Mucosa of rectum (tissue), 2 donors: Measurements from ENCODE around the gene SCEL.

Source experiments
- H3K27ac ChIP-seq, 2 donors: one replicate each; pipeline ENCODE4 v1.7.0; 2013; ENCODE audit warnings: inconsistent platforms in 2 of 2, low read depth in 2 of 2, low read length in 2 of 2
- H3K27me3 ChIP-seq, 2 donors: one replicate each; pipeline ENCODE4 v1.7.0; 2013; ENCODE audit warnings: low read length in 2 of 2; ENCODE audit not compliant: control insufficient read depth in 2 of 2, insufficient read depth in 2 of 2
- H3K36me3 ChIP-seq, 2 donors: one replicate each; pipeline ENCODE4 v1.7.0; 2013; ENCODE audit warnings: low read length in 2 of 2; ENCODE audit not compliant: control insufficient read depth in 2 of 2, insufficient read depth in 2 of 2
- H3K4me1 ChIP-seq, 2 donors: one replicate each; pipeline ENCODE4 v1.7.0; 2013; ENCODE audit warnings: low read length in 2 of 2, mild to moderate bottlenecking in 1 of 2; ENCODE audit not compliant: control insufficient read depth in 2 of 2, insufficient read depth in 2 of 2
- H3K4me3 ChIP-seq, 2 donors: one replicate each; pipeline ENCODE4 v1.7.0; 2013; ENCODE audit warnings: low read length in 2 of 2
- H3K9ac ChIP-seq, 2 donors: one replicate each; pipeline ENCODE4 v1.7.0; 2013; ENCODE audit warnings: low read length in 2 of 2, low read depth in 1 of 2, mild to moderate bottlenecking in 1 of 2
- H3K9me3 ChIP-seq, 2 donors: one replicate each; pipeline ENCODE4 v1.7.0; 2013; ENCODE audit warnings: low read length in 2 of 2; ENCODE audit not compliant: control insufficient read depth in 2 of 2
- donor health status: healthy.
- donor health status: Normal muscosa, but diverticular disease.

SCEL gene

DNA sequence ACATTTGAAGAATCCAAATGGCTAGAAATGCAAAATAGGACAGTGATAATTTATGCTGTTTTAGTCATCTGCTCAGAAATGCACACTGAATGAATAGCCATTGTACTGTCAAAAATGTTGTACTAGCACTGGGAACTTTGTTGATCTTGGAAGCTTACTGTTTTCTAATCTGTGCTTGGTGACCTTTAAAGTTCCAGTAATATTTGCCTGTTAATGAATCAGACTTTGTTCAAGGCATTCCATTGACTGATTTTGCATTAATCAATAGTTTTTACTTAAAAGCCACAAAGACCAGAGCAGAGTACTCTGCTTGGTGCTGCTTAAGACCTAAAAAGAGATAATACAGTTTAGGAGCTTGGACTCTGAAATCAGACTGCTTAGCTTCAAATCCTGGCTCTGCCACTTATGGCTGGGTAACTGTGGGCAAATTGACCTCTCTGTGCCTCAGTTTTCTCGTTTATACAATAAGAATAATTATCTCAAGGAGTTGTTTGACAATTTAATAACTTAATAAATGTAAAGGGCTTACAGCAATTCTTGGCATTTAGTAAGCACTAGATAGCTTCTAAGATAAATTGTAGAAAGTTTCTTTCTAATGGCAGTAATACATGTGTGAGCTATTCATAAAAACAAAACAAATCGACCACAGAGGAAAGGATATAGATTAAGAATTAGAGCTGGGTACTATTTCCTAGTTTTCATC is 157.4 kb downstream of the SCEL start:
- Histone ChIP-seq H3K9ac (no peak overlapping the region), H3K27ac (no peak overlapping the region), H3K4me3 (no peak overlapping the region), H3K27me3 (peaks cover 4 to 20% of the 10 kb centered on the region in 2 donors), H3K36me3 (no peaks in the 10 kb centered on the region), H3K9me3 (no peaks in the 10 kb centered on the region), H3K4me1 (peaks cover 0 to 3% of the 10 kb centered on the region in 2 donors)

DNA sequence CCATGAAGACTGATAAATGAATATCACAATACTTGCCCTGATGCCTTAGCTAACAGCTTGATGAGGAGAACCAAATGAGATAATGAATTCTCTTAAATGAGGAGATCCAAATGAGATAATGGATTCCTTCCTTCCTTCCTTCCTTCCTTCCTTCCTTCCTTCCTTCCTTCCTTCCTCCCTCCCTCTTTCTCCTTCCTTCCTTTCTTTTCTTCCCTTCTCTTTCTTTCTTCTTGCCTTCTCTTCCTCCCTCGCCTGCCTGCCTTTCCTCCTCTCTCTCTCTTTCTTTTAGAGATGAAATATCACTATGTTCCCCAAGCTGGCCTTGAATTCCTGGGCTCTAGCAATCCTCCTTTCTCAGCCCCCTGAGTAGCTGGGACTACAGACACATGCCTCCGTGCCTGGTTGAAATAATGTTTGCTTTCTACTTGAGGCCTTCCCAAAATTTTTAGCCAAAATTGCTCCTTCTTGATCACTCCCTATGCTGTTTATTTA is 158.0 kb downstream of the SCEL start:
- H3K27ac ChIP-seq = no peak overlapping the region
- H3K27me3 ChIP-seq = peaks cover 4 to 20% of the 10 kb centered on the region in 2 donors
- no peaks in the 10 kb centered on the region for H3K36me3 ChIP-seq
- H3K9ac ChIP-seq = no peak overlapping the region
- no peaks in the 10 kb centered on the region for H3K9me3 ChIP-seq
- H3K4me3 ChIP-seq = no peak overlapping the region
- peaks cover under 1 to 3% of the 10 kb centered on the region in 2 donors for H3K4me1 ChIP-seq
